IPS DF 6.9 (cell line): ENCODE measurements around the gene ZNF195.
"Not testable (repeated sequence)": the region's sequence is repeated elsewhere in the genome, so short reads cannot be mapped to it uniquely, and the experiment has no call there.

Experiments used
- DNase-seq: peaks from one replicate; pipeline ENCODE4 v3.0.0-alpha.2; 2013; ENCODE audit warnings: low read depth, low spot score
- H3K27ac ChIP-seq: one replicate; pipeline ENCODE4 v1.5.1; 2013; ENCODE audit warnings: low read length, control low read depth
- H3K27me3 ChIP-seq: 2 replicates; pipeline ENCODE4 v1.6.1; 2013; ENCODE audit warnings: mild to moderate bottlenecking, low read length; ENCODE audit not compliant: control insufficient read depth, insufficient read depth
- H3K36me3 ChIP-seq: 2 replicates; pipeline ENCODE4 v1.6.1; 2013; ENCODE audit warnings: low read length; ENCODE audit not compliant: control insufficient read depth, insufficient read depth
- H3K4me1 ChIP-seq: 2 replicates; pipeline ENCODE4 v1.6.1; 2013; ENCODE audit warnings: low read length; ENCODE audit not compliant: control insufficient read depth, insufficient read depth
- H3K4me3 ChIP-seq: 2 replicates; pipeline ENCODE4 v1.5.1; 2013; ENCODE audit warnings: mild to moderate bottlenecking, low read length
- H3K9me3 ChIP-seq: 2 replicates; pipeline ENCODE4 v1.6.1; 2013; ENCODE audit warnings: low read length, inconsistent platforms; ENCODE audit not compliant: control insufficient read depth, insufficient read depth
- WGBS: extraction: QIAGEN DNeasy Blood & Tissue Kit; methylation state at CpG from one replicate; pipeline ENCODE4 v1.1.7; 2013; ENCODE audit warnings: mixed read lengths, missing lambda C conversion rate; ENCODE audit not compliant: insufficient read length, insufficient coverage; 5-methylcytosine and 5-hydroxymethylcytosine counted together

The ZNF195 gene

GRCh38 chr11:3417047-3417446, 38.1 kb upstream of the ZNF195 start:
- H3K4me1 ChIP-seq, H3K4me3 ChIP-seq, DNase-seq, H3K27me3 ChIP-seq, H3K9me3 ChIP-seq, H3K36me3 ChIP-seq, H3K27ac ChIP-seq: not testable (repeated sequence)
- no CpG with 5 or more reads among the region's 4 CpGs for WGBS

- not testable (repeated sequence) for H3K9me3 ChIP-seq, H3K27me3 ChIP-seq, H3K4me1 ChIP-seq, H3K27ac ChIP-seq, H3K4me3 ChIP-seq, H3K36me3 ChIP-seq, DNase-seq
- no CpG with 5 or more reads among the region's 7 CpGs for WGBS
These were observed 36.4 kb upstream of the ZNF195 start for GRCh38 chr11:3415301-3415700.

- not testable (repeated sequence) for H3K4me3 ChIP-seq
These were observed 34.7 kb upstream of the ZNF195 start for GRCh38 chr11:3413666-3414065.

GRCh38 chr11:3412837-3413236, 33.9 kb upstream of the ZNF195 start:
- Histone ChIP-seq H3K4me3 (no peak overlapping the region), H3K4me1 (no peaks in the 10 kb centered on the region), H3K9me3 (no peaks in the 10 kb centered on the region), H3K27ac (no peak overlapping the region), H3K36me3 (peaks cover 8% of the 10 kb centered on the region), H3K27me3 (no peaks in the 10 kb centered on the region)
- no CpG with 5 or more reads among the region's 15 CpGs for WGBS
- no peak for DNase-seq

More at GRCh38 chr11:3413666-3414065, 34.7 kb upstream of the ZNF195 start:
- H3K36me3 ChIP-seq, H3K27ac ChIP-seq, H3K9me3 ChIP-seq, DNase-seq, H3K4me1 ChIP-seq, H3K27me3 ChIP-seq: not testable (repeated sequence)
- WGBS = no CpG with 5 or more reads among the region's 24 CpGs

- H3K36me3 ChIP-seq, H3K4me1 ChIP-seq, H3K27me3 ChIP-seq, H3K27ac ChIP-seq, H3K4me3 ChIP-seq, H3K9me3 ChIP-seq: not testable (repeated sequence)
- no CpG with 5 or more reads among the region's 12 CpGs for WGBS
- DNase-seq = peak; percentile 81
These were observed 29.8 kb upstream of the ZNF195 start for GRCh38 chr11:3408722-3409121.

GRCh38 chr11:3408058-3408605, 29.2 kb upstream of the ZNF195 start:
- H3K27me3 ChIP-seq, H3K4me1 ChIP-seq, H3K4me3 ChIP-seq, H3K27ac ChIP-seq, H3K9me3 ChIP-seq, H3K36me3 ChIP-seq, DNase-seq: not testable (repeated sequence)
- WGBS = no CpG with 5 or more reads among the region's 8 CpGs

GRCh38 chr11:3406937-3407336, 28.0 kb upstream of the ZNF195 start:
- H3K27ac ChIP-seq, H3K4me1 ChIP-seq, H3K27me3 ChIP-seq, H3K9me3 ChIP-seq, H3K36me3 ChIP-seq, DNase-seq, H3K4me3 ChIP-seq: not testable (repeated sequence)
- WGBS = no CpG with 5 or more reads among the region's 9 CpGs

GRCh38 chr11:3406223-3406875, 27.4 kb upstream of the ZNF195 start:
- not testable (repeated sequence) for DNase-seq, H3K27me3 ChIP-seq, H3K4me1 ChIP-seq, H3K27ac ChIP-seq, H3K4me3 ChIP-seq, H3K36me3 ChIP-seq, H3K9me3 ChIP-seq
- no CpG with 5 or more reads among the region's 17 CpGs for WGBS

- H3K27ac ChIP-seq, H3K4me1 ChIP-seq, H3K4me3 ChIP-seq, H3K9me3 ChIP-seq, DNase-seq, H3K27me3 ChIP-seq, H3K36me3 ChIP-seq: not testable (repeated sequence)
- no CpG with 5 or more reads among the region's 22 CpGs for WGBS
These were observed 25.4 kb upstream of the ZNF195 start for GRCh38 chr11:3404076-3404925.

- peaks cover 15% of the 10 kb centered on the region; the same call in 1 of the 2 replicates for H3K36me3 ChIP-seq
- not testable (repeated sequence) for H3K4me3 ChIP-seq, H3K4me1 ChIP-seq, H3K27me3 ChIP-seq, DNase-seq, H3K9me3 ChIP-seq, H3K27ac ChIP-seq
- WGBS = no CpG with 5 or more reads among the region's 8 CpGs
These were observed 23.9 kb upstream of the ZNF195 start for GRCh38 chr11:3402861-3403250.
